ENCODE data around the gene ETV3L.

- TF ChIP-seq CTCF (IDR thresholded peaks at IDR 0.05; ENCODE audit: borderline replicate concordance, extremely low read depth, low read length, poor library complexity, severe bottlenecking) = no peak
- no peak for TF ChIP-seq EZH2 (IDR thresholded peaks at IDR 0.05; ENCODE audit: borderline replicate concordance, low read depth, low read length, severe bottlenecking)
These were observed 55.9 kb downstream of the ETV3L start for GRCh38 chr1:157043685-157044084.

Data from DND-41 (cell line).